NCI-H2029 (cell line): ENCODE data around the gene PTH1R.

Experiments used
- DNase-seq: peaks from one replicate; lab custom pipeline; 2025; lab: John Stamatoyannopoulos, UW

The PTH1R gene

GRCh38 chr3:46930166-46930944 is 52.8 kb downstream of the PTH1R start:
- DNase-seq, result no peak

- no peak for DNase-seq
Measured at GRCh38 chr3:46930945-46931403, 53.5 kb downstream of the PTH1R start.

GRCh38 chr3:46931631-46932331 is 54.3 kb downstream of the PTH1R start:
- DNase-seq, result peak; percentile 52

GRCh38 chr3:46932455-46933225 is 55.1 kb downstream of the PTH1R start:
- DNase-seq, result no peak

- DNase-seq, result no peak
Measured at GRCh38 chr3:46933261-46933660, 55.7 kb downstream of the PTH1R start.

- DNase-seq, result peak; percentile 18
Measured at GRCh38 chr3:46934072-46934471, 56.6 kb downstream of the PTH1R start.

- peak; percentile 48 for DNase-seq
Measured at GRCh38 chr3:46934498-46935167, 57.1 kb downstream of the PTH1R start.

GRCh38 chr3:46935168-46935858 is 57.8 kb downstream of the PTH1R start:
- DNase-seq, result peak; percentile 40

- no peak for DNase-seq
Measured at GRCh38 chr3:46935989-46936558, 58.6 kb downstream of the PTH1R start.

- DNase-seq, result no peak
Measured at GRCh38 chr3:46936733-46937250, 59.3 kb downstream of the PTH1R start.

- DNase-seq, result no peak
Measured at GRCh38 chr3:46938118-46938517, 60.6 kb downstream of the PTH1R start.

- DNase-seq, result no peak
Measured at GRCh38 chr3:46939578-46940445, 62.3 kb downstream of the PTH1R start.

GRCh38 chr3:46942076-46942475 is 64.6 kb downstream of the PTH1R start:
- DNase-seq, result no peak

GRCh38 chr3:46942481-46943236 is 65.1 kb downstream of the PTH1R start:
- DNase-seq, result no peak

GRCh38 chr3:46943237-46944187 is 66.0 kb downstream of the PTH1R start:
- DNase-seq, result peak; percentile 44

GRCh38 chr3:46944191-46944590 is 66.7 kb downstream of the PTH1R start:
- no peak for DNase-seq

- no peak for DNase-seq
Measured at GRCh38 chr3:46946416-46946815, 68.9 kb downstream of the PTH1R start.
